Measurements from ENCODE around the gene RAI1. TPM values are rescaled to one million over a fixed set of nuclear protein-coding genes. Genes with fewer than 3 reads are reported as not detected.

RAI1 gene
- total RNA-seq, 2 donors from 2014 or later = 15.8 to 23.8 TPM

DNA sequence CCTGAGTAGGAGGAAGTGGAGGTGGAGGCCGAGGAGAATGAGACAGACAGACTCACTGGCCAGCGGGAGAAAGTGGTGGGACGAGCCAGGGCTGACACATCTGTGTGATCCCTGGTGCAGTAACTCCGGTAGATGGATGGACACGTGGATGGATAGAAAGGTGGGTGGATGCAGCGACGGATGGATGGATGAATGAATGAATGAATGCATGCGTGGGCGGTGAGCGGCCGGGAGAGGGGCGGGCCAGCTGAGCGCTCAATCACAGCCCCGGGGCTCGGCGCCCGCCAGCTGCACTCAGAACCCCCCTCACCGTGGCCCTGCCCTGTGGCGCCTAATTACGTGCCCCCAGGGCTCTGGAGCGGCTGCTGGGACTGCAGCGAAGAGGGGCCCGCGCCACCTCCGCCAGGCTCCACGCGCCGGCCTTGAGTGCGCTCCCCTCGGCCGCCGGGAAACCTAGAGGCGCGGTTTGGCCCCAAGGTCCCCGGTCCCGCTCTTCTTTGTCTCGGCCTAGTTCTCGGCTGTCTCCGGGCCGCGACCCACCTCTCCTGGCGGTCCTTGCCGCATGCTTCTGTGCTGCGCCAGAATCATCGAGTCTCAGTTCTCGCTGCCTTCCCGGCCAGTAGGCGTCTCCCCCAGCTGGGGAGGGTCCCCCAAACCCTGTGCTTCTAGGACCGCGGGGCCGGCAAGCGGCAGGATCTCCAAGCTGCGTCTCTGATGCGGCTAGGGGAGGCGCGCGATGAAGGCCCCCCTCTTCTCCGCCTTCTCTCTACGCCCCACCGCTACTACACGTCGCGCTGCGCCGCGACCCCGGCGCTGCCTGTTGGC, 41.0 kb downstream of the RAI1 start:
- DNase-seq (no peak), ATAC-seq (no peak)
- intact Hi-C loops (cut with DNase I, micrococcal nuclease) = no loop called here

DNA sequence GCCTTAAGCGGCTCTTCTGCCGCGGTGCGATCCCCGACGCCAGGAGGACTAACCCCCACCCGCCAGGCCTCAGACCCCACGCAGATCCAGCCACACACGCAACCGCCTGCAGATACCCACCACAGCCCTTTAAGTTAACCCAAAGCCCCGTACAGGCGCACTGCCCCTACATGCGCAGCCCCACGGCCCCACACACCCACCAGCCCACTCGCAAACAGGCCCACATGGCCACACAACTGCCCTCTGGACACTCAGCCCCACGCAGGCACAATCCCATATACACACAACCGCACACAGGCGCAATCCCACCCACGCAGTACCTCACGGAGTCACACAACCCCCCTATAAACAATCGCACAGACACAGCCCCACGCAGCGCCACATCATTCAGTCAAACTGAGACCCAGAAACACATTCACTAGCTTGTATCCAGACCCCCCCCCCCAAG, 41.7 kb downstream of the RAI1 start:
- intact Hi-C loops (cut with DNase I, micrococcal nuclease) = no loop called here
- no peak for ATAC-seq
- no peak for DNase-seq

DNA sequence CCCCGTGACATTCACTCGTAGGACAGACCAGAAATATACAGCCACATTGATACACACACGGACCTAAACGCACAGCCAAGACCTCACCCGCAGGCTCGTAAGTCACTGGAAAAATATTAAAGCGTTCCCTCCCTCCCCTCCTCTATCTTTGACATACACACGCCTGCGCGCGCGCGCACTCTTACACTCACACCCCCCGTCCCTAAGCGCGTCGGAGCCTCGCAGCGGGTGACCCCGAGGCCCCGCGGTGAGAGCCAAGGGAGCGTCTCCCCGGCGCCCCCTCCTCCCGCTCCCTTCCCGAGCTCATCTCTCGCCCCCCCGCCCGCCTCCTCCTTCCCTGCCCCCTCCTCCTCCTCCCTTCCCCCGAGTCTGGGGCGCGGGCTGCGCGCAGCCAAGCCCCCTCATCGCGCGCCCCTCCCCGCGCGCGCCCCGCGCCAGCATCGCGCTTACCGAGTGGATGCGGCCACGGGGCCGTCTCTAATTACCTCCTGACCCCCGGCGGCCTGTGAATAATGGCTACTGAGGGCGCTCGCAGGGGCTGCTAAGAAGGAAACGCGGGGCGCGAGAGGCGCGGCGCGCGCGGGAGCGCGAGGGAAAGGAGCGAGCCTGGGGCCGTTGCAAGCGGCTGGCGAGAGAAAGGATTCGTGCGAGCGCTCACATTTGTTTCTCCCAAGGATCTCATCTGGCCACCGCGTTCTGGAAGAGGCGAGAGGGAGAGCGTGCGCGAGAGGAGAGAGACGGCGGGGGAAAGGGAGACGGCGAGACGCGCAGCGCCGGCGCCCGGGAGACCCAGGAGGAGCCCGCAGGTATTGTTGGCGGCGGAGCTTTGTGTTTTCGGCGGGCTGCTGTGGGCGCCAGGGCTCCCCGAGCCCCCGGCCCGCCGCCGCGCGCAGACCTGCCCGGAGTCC, 42.4 kb downstream of the RAI1 start:
- intact Hi-C loops (cut with DNase I, micrococcal nuclease) = no loop called here
- DNase-seq (no peak), ATAC-seq (no peak)

DNA sequence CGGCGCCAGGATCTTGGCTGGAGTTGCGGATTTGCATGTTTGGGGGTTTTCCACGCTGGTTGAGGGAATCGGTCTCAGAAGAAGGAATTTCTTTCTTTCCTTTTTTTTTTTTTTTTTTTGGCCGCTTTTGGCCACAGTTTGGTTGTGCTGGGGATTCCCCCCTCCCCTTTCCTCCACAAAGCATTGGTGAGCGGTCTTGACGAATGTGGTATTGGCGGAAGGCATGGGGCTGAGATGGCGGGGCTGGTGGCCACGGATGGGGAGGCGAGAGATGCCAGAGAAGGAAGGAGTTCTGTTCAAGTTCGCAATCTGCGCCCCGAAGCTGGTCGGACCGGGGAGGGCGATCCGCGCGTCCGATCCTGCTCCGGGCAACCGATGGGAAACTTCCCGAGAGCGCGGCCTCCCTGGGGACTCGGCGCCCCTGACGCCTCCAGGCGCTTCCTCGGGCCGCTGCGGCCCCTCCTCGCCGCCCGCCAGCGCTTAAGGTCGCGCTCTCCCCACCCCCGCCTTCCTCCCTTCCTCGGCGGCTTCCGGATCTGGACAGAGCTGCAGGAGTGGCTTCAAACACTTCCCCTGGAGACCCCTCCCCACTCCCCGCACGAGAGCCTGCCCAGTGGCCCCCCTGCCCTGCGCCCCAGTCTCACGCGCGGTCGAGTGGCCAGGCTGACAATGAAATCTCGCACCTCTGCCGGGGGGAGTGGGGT, 43.2 kb downstream of the RAI1 start:
- DNase-seq (no peak), ATAC-seq (no peak)
- intact Hi-C loops (cut with DNase I, micrococcal nuclease) = no loop called here

DNA sequence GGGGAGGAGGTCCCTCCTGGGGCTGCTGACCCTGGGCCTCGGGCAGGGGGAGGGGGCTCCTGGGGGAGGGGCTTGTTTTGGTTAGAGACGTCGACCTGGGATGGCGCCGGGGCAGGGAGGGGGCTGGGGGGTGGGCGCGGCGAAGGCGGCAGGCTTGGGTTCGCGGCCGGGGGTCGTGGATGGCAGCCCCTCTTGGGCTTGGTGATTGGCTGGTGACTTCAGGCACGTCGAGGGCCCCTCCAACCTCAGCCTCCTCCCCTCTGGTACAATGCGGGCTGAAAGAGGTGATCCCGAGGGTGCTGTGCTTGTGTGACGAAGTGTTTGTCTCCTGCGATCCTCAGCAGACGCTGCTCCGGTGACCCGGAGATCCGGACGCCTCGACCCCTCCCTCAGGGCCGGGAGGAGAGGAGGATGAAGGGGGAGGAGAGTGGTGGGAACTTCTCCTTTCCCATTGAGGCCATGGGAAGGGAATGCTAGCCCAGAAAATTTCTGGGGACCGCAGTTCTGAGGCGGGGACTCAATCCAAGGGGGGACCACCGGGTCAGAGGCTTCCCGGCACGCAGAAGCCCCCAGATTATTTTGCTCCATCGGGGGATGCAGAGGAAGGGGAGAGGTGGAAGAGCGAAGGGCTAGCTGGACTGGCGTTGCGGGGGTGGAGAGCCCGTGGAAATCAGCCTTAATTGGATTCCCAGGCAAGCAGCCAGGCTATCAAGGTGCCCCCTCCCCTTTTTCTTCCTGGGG, 43.9 kb downstream of the RAI1 start:
- intact Hi-C loops (cut with DNase I, micrococcal nuclease) = no loop called here
- no peak for DNase-seq
- no peak for ATAC-seq

DNA sequence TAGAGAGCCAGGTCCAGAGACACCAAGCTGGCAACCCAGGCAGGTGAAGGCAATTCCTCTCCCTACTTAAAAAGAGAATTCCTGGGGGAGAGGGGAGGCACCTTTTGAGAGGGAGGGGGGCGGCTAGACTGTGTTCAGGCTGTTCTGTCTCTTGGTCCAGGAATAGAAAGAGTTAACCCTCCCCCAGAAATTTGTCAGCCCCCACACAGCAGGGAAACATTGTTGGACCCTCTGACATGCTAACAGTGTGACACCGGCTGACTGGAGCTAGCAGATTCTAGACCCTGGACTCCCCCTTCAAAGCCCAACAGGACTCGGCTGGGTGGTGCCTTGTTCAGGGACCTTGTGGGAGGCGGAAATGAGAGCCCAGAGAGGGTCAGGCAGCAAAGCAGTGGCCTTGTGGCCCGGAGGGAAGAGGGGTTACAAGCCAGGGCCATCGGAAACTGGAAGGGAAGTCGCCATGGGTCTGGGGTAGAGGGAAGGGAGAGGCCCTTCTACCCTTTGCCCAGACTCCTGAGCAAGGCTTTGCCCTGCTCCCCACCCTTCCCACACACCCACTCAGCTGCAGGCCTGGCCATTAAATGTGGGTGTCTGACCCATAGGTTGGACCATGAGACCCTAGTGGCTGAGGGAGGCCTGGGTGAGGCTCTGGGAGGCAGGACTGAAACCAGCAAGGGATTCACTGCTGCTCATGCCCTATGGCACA, 44.6 kb downstream of the RAI1 start:
- intact Hi-C loops (cut with DNase I, micrococcal nuclease) = no loop called here
- ATAC-seq (peak; percentile 20), DNase-seq (no peak)

DNA sequence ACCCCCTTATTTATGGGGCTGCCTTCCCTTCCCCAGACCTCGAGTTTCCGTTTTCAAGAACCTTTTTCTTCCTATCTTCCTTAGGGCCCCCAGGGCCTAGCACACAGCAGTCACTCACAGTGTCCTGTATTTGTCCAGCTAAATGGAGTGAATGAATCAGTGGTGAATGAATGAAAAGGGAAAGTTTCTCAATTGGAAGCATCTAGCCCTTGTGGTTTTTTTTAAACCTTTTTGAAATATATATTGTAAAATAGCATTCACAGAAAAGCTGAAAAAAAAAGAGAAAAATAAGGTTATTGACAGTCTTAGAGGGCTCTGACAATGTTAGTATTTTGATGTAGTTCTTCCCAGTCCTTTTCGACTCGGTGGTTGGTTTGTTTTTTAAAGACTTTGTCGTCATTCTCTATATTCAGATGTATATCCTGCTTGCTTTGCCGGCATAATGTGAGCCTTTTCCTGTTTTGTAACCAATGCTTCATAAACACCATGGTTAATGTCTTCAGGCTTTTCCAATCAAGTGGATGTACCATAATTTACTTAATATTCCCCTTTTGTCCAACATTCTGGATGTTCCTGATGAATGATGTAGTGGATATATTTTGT, 45.3 kb downstream of the RAI1 start:
- DNase-seq = no peak
- no peak for ATAC-seq
- intact Hi-C loops (cut with DNase I, micrococcal nuclease) = no loop called here

DNA sequence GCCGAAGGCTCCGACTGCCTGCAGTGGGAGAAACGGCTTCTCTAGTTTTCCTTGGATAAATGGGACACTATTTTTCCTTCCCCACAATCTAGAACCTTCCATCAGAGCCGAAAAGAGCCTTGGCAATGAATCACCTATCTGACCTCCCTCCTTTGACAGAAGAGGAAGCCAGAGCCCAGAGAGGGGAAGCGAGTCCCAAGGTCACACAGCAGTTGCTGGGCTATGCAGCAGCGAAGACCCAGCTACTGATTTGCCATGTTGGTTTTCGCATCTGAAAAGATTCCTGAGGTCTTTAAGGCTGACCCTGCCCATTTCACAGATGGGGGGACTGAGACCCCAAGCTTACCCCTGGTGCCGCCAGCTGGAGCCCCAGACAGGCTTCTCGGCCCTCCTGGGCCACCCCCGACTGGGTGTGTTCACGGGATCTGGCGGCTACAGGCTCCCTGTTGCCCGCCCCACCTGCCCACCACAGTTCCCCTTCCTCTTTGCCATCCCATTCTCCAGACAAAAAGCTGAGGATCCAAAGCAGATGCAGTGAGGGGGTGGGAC, 45.9 kb downstream of the RAI1 start:
- ATAC-seq (no peak), DNase-seq (no peak)
- intact Hi-C loops (cut with DNase I, micrococcal nuclease) = no loop called here

DNA sequence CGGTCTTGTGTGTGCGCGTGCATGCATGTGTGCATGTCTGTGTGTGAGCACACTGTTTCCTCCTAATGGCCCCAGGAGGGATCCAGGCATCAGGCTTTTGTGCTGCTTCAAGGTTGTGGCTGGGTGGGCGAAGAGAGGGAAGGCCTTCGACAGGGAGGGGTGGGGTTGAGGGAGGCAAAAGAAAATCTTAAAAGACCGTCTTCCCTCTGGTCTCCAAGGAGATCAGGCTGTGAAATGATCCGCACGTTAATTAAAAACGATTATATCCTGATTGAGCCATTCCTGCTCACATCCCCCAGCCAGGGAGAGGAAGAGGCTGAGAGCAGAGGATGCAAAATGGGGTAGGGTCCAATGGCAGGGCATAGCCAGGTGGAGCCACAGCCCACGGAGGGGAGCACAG, 46.9 kb downstream of the RAI1 start:
- DNase-seq (no peak), ATAC-seq (no peak)
- intact Hi-C loops (cut with DNase I, micrococcal nuclease) = no loop called here

DNA sequence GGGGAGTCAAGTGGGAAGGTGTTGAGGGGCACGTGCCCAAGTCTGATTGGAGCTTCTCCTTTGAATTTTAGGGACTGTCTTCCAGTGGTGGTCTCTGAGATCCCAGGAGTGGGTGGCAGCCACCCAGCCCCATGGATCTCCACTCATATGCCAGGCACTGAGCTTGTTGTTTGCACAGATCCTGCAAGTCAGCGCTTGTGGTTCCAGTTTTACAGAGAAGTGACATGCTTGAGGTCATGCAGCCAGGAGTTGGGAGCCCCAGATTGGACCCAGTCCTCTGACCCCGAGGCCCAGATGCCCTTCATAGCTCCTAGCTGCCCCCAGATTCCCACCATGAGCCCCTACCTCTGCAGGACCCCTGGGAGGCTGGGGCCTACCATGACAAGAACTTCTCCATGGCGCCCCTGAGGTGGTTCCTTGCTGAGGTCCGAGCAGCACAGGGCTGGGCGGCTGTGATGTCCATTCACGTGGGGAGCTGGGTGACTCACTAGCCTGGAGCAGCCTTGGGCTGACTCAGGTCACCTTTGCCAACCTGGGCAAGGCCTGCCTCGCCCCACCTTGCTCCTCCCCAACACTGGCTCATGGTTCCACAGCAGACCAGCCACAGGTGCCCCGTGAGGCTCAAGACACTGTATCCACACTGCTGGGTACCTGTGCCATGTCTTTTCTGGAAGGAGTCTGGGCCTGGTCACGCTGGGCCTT, 47.4 kb downstream of the RAI1 start:
- intact Hi-C loops (cut with DNase I, micrococcal nuclease) = no loop called here
- DNase-seq = peak in 1 of 2 donors; percentile 51
- peak; percentile 83 for ATAC-seq

DNA sequence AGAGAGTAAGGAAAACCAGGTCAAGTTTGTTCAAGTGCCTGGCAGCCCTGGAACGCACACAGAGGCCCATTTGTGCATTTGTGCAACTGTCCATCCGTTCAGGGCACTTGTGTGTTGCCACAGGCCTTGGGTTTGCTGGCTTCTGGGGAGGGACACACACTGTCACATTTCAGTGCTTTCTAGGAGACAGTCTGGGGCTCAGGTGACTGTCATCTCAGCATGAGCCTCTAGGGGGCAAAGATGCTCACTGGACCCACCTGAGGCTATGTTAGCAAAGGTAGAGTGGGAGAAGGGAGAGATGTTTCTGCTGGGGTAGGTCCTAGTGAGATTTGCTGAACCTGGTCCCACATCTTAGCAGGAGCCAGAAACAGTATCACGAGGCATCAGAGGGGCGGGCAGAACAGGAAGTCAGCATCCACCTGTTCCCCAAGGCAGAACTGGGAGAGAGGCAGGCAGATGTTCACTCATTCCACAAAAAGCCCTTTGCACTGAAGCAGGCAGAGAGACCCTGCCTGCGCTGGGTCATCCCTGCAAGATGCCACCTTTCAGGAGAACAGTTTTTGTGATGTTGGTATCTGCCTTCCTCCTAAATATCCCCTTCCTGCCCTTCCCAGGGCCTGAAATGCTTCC, 48.5 kb downstream of the RAI1 start:
- ATAC-seq = peak; percentile 82
- DNase-seq = peak in 1 of 2 donors; percentile 54
- intact Hi-C loops (cut with DNase I, micrococcal nuclease) = no loop called here

DNA sequence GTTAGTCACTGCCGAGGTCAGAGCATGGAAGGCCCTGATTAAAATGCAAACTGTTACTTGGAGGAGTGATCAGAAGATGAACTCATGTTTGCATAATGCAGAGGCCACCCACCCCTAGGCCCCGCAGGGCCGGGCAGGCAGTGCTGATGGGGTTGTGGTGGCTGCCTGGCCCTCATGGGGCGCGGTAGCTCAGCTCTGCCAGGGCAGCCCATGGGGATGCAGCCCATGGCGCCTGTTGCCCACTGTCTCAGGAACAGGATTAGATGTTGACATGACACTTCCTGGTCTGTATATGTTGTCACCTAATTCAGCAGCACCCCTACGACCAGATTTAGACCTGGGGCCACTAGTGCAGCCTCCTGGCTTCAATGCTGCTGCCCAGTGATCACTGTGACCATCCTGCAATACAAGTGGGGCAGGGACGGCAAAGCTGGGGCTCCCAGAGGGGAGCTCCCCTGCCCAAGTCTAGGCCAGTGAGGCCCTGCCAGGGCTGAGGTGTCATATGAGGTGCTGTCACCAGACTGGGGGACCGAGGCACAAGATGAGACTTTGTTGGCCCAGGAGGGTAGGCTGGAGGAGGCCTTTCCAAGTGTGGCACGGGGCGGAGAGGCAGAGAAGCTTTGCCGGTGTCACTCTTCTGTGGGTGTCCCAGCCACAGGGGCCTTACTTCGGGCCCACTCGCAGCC, 49.1 kb downstream of the RAI1 start:
- DNase-seq = no peak
- ATAC-seq = no peak
- intact Hi-C loops (cut with DNase I, micrococcal nuclease) = no loop called here

DNA sequence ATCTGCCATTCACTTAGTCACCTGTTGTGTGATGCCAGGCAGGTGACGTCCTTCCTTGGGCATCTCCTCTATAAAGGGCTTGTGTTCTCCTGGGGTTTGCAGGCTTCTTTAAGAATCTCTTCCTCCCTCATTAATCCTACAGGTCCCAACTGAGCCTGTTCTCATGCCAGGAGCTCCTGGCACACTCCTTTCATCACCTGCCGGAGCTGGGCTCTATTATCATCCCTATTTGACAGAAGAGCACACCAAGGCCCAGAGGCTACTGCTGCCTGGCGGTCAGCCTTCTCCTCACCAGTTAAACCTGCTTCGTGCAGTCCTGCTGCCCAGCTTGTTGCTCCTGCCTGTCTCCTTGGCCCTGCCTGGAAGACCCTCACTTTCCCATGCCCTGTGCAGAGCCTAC, 51.2 kb downstream of the RAI1 start:
- ATAC-seq (no peak), DNase-seq (no peak)
- intact Hi-C loops (cut with DNase I, micrococcal nuclease) = no loop called here

DNA sequence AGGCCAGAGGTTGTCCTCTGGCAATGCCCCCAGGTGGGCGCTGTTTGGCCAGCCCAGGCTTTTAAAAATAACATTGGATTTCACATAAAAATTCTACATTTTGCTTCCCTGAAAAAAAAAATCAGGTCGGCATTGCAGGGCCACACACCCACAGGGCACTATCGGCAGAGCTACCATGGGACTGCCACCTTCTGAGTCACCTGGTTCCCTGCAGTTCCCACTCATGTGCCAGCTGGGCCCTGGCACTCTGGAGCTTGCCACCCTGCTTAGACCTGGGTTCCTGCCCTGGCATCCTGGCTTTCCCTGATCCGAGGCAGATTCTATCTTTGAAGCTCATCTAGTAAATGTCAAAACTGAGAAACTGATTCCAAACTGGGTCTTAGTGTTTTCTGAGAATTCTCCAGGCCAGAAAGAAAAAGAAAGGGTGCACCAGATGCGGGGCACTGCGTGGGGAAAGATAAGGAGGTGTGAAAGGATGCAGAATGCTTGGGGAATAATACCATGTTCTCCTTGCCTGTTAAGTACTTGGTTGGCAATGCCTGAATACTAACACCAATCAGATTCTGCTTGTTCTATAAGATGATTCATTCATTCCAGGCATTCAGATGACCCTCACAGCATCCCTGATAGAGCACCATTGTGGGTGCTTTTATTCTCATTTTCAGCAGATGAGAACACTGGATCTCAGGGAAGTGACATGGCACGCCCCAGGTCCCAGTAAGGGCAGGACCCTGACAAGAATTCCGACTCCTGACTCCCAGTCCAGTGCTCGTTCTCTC, 51.8 kb downstream of the RAI1 start:
- intact Hi-C loops (cut with DNase I, micrococcal nuclease) = no loop called here
- no peak for ATAC-seq
- DNase-seq = no peak

Data from left colon (tissue), 2 donors.